Adrenal gland (tissue), 12 donors: Measurements from ENCODE around the gene ZNF329. TPM values are rescaled to one million over a fixed set of nuclear protein-coding genes. Genes with fewer than 3 reads are reported as not detected.

Experiments used
- DNase-seq, 7 donors: peaks; one replicate each; pipeline ENCODE4 v3.0.0-alpha.2; 2019 to 2020
- H3K27ac ChIP-seq, 5 donors: fragments of 200-600 bp; sonication (generic) in 4 of 5; 1 replicate in 3 of 5; 2 replicates in 2 of 5; pipeline versions ENCODE4 v1.5.1 to v1.8.0; 2016 to 2020; ENCODE audit warnings: mild to moderate bottlenecking in 1 of 5
- H3K27me3 ChIP-seq: fragments of 200-600 bp; 2 replicates; pipeline ENCODE4 v1.8.0; 2021
- H3K36me3 ChIP-seq, 2 donors: fragments of 200-600 bp; replicated peaks in 1 of 2; 1 replicate in 1 of 2; 2 replicates in 1 of 2; pipeline versions ENCODE4 v1.5.1 to v1.8.0; 2018 to 2022
- H3K4me1 ChIP-seq, 2 donors: fragments of 200-600 bp; replicated peaks in 1 of 2; 1 replicate in 1 of 2; 2 replicates in 1 of 2; pipeline versions ENCODE4 v1.5.1 to v1.8.0; 2018 to 2021
- H3K4me3 ChIP-seq, 4 donors: fragments of 200-600 bp; sonication (generic) in 3 of 4; one replicate each; pipeline ENCODE4 v1.5.1; 2016 to 2018
- H3K9me3 ChIP-seq, 3 donors: fragments of 200-600 bp; sonication (generic) in 1 of 3; replicated peaks in 1 of 3; 1 replicate in 2 of 3; 2 replicates in 1 of 3; pipeline versions ENCODE4 v1.5.1 to v1.8.0; 2016 to 2021
- POLR2A ChIP-seq, 2 donors: fragments of 450-650 bp; IDR thresholded peaks; one replicate each; pipeline ENCODE4 v1.6.1; 2017; ENCODE audit warnings: antibody characterized with exemption in 2 of 2, mild to moderate bottlenecking in 2 of 2, moderate library complexity in 1 of 2
- WGBS, 4 donors: extraction: QIAGEN DNeasy Blood & Tissue Kit in 2 of 4; methylation state at CpG; one replicate each; pipeline versions ENCODE4 v1.1.5 to v1.1.7; 2013 to 2017; 5-methylcytosine and 5-hydroxymethylcytosine counted together
- intact Hi-C, 2 donors: fragments of 100-400 bp; cut with DNase I; formaldehyde crosslinking; loops; one replicate each; pipeline versions ENCODE4 v1.14.1 to v1.15.0; 2022 to 2023
- polyA plus RNA-seq, 3 donors: library from polyadenylated mRNA; stranded (reverse); fragments of 200-250 nt in 2 of 3; fragments of 350-450 nt in 1 of 3; fragmentation: Illumina TruSeq in 1 of 3; extraction: RNeasy Lipid Tissue Mini Kit (QIAGEN cat#74804) in 1 of 3; gene quantifications; one replicate each; pipeline ENCODE4 v1.2.3, GENCODE V29; 2013 to 2014
- total RNA-seq, 9 donors: library from RNA; depleted of rRNA in 4 of 9; stranded (reverse); fragments of >200 nt in 4 of 9; fragments of 120-200 nt in 1 of 9; fragmentation: NEBNext Ultra II Directional in 1 of 9; extraction: Animal tissue kit (Norgen Biotek cat#: 25700) in 1 of 9; gene quantifications; one replicate each; pipeline versions ENCODE4 v1.1.0 to v1.2.4, GENCODE V29; 2013 to 2023
- TF ChIP-seq, protein P1 (sequence below), 6 experiments: fragments of 450-650 bp in 4 of 6; fragments of 200-600 bp in 2 of 6; sonication (generic) in 1 of 6; IDR thresholded peaks; 1 replicate in 5 of 6; 2 replicates in 1 of 6; pipeline versions ENCODE4 v1.5.1 to v1.8.0; 2016 to 2021; ENCODE audit warnings: antibody characterized with exemption in 6 of 6, mild to moderate bottlenecking in 2 of 6, moderate library complexity in 1 of 6
- donor health status: healthy with polysubstance abuse.
- donor health status: Bipolar disorder and iron deficiency.
- donor health status: DM: yes; HTN: yes; CAD: no.
- donor health status: DM: no; HTN: no; CAD: no.
- donor health status: DM: no; HTN: no; CAD: no.
- donor health status: DM: yes; HTN: yes; CAD: no.

Gene ZNF329
- total and polyA plus RNA-seq, 12 donors = 2.7 to 19.5 (median 9.7) TPM

- no peak overlapping the region for H3K4me3 ChIP-seq
- peaks cover 0 to 39% (median 4%) of the 10 kb centered on the region in 3 donors for H3K9me3 ChIP-seq
- 95 to 100% (median 99%) methylated on average over 3 of the region's 3 CpGs for WGBS, 4 donors
- H3K27ac ChIP-seq = no peak overlapping the region
- H3K36me3 ChIP-seq = peaks cover 0 to 14% of the 10 kb centered on the region in 2 donors
- no peaks in the 10 kb centered on the region for H3K27me3 ChIP-seq
- TF ChIP-seq, protein P1, sequence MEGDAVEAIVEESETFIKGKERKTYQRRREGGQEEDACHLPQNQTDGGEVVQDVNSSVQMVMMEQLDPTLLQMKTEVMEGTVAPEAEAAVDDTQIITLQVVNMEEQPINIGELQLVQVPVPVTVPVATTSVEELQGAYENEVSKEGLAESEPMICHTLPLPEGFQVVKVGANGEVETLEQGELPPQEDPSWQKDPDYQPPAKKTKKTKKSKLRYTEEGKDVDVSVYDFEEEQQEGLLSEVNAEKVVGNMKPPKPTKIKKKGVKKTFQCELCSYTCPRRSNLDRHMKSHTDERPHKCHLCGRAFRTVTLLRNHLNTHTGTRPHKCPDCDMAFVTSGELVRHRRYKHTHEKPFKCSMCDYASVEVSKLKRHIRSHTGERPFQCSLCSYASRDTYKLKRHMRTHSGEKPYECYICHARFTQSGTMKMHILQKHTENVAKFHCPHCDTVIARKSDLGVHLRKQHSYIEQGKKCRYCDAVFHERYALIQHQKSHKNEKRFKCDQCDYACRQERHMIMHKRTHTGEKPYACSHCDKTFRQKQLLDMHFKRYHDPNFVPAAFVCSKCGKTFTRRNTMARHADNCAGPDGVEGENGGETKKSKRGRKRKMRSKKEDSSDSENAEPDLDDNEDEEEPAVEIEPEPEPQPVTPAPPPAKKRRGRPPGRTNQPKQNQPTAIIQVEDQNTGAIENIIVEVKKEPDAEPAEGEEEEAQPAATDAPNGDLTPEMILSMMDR (IDR thresholded peaks at IDR 0.05) = no peak
- no peak for TF ChIP-seq POLR2A (IDR thresholded peaks at IDR 0.05)
- H3K4me1 ChIP-seq = peaks cover 0 to 5% of the 10 kb centered on the region in 2 donors
- intact Hi-C loops = no loop called here
- DNase-seq = no peak
Measured at GRCh38 chr19:58145849-58146248, 4.7 kb downstream of the ZNF329 start.

- intact Hi-C loops = no loop called here
- H3K4me1 ChIP-seq = no peaks in the 10 kb centered on the region
- no peak overlapping the region for H3K4me3 ChIP-seq
- H3K27ac ChIP-seq = no peak overlapping the region
- no peak for TF ChIP-seq POLR2A (IDR thresholded peaks at IDR 0.05)
- TF ChIP-seq, protein P1 (IDR thresholded peaks at IDR 0.05) = no peak
- no peaks in the 10 kb centered on the region for H3K27me3 ChIP-seq
- peaks cover 0 to 11% of the 10 kb centered on the region in 2 donors for H3K36me3 ChIP-seq
- DNase-seq = no peak
- WGBS, 4 donors = 97 to 100% (median 99%) methylated on average over 1 of the region's 1 CpG
- peaks cover 10 to 100% (median 14%) of the 10 kb centered on the region in 3 donors for H3K9me3 ChIP-seq
Measured at GRCh38 chr19:58134244-58134643, 16.3 kb downstream of the ZNF329 start.

DNA sequence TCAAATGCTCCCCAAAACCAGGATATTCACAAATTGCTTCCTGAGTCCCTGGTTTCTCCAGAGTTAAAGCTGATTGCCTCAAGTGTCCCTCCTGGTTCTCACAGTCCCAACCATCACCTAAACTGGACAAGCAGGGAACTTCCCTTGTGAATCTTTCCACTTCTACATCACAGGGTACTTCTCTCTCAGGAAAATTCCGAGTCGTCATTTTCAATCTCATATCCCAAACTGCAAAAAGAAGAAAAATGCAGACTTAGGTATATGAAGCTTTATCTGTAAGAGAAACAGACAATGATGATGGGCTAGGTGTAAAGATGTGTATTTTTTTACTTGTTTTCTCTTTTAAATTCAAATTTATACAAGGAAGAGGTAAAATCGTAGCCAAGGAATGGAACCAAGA, 21.3 kb downstream of the ZNF329 start:
- H3K36me3 ChIP-seq = peaks cover 0 to 12% of the 10 kb centered on the region in 2 donors
- peak overlapping the region in 1 of 4 donors; percentile 38 for H3K4me3 ChIP-seq
- no peak for DNase-seq
- H3K9me3 ChIP-seq = peaks cover 26 to 100% (median 28%) of the 10 kb centered on the region in 3 donors
- H3K27me3 ChIP-seq = no peaks in the 10 kb centered on the region
- no peaks in the 10 kb centered on the region for H3K4me1 ChIP-seq
- no peak overlapping the region for H3K27ac ChIP-seq
- intact Hi-C loops = loop anchor here in 1 of 2 donors (10.0 kb wide), 1 partner anchor 154 kb away; the partner anchor contains the start of gene C19orf18
- no peak for TF ChIP-seq POLR2A (IDR thresholded peaks at IDR 0.05)
- TF ChIP-seq, protein P1 (IDR thresholded peaks at IDR 0.05) = no peak
- WGBS, 4 donors = 95 to 98% (median 96%) methylated on average over 3 of the region's 3 CpGs

- H3K4me3 ChIP-seq = peak overlapping the region in 1 of 4 donors; percentile 38
- H3K27me3 ChIP-seq = no peaks in the 10 kb centered on the region
- WGBS, 4 donors = 96 to 100% (median 98%) methylated on average over 12 of the region's 12 CpGs
- TF ChIP-seq, protein P1 (IDR thresholded peaks at IDR 0.05) = no peak
- no peak for TF ChIP-seq POLR2A (IDR thresholded peaks at IDR 0.05)
- H3K4me1 ChIP-seq = no peaks in the 10 kb centered on the region
- H3K27ac ChIP-seq = no peak overlapping the region
- H3K9me3 ChIP-seq = peaks cover 26 to 100% (median 28%) of the 10 kb centered on the region in 3 donors
- DNase-seq = no peak
- peaks cover 0 to 12% of the 10 kb centered on the region in 2 donors for H3K36me3 ChIP-seq
- intact Hi-C loops = loop anchor here in 1 of 2 donors (10.0 kb wide), 1 partner anchor 153 kb away; the partner anchor contains the start of gene C19orf18
Measured at GRCh38 chr19:58128041-58128685, 22.4 kb downstream of the ZNF329 start.
